ENCODE data around the gene NHSL2.

- TF ChIP-seq, protein P1, sequence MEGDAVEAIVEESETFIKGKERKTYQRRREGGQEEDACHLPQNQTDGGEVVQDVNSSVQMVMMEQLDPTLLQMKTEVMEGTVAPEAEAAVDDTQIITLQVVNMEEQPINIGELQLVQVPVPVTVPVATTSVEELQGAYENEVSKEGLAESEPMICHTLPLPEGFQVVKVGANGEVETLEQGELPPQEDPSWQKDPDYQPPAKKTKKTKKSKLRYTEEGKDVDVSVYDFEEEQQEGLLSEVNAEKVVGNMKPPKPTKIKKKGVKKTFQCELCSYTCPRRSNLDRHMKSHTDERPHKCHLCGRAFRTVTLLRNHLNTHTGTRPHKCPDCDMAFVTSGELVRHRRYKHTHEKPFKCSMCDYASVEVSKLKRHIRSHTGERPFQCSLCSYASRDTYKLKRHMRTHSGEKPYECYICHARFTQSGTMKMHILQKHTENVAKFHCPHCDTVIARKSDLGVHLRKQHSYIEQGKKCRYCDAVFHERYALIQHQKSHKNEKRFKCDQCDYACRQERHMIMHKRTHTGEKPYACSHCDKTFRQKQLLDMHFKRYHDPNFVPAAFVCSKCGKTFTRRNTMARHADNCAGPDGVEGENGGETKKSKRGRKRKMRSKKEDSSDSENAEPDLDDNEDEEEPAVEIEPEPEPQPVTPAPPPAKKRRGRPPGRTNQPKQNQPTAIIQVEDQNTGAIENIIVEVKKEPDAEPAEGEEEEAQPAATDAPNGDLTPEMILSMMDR (IDR thresholded peaks at IDR 0.05), result no peak
- TF ChIP-seq EZH2phosphoT487 (IDR thresholded peaks at IDR 0.05), result no peak
Observed at GRCh38 chrX:72137846-72138495, 227.3 kb downstream of the NHSL2 start.
